Measurements from ENCODE around the gene FHIT.

DNA sequence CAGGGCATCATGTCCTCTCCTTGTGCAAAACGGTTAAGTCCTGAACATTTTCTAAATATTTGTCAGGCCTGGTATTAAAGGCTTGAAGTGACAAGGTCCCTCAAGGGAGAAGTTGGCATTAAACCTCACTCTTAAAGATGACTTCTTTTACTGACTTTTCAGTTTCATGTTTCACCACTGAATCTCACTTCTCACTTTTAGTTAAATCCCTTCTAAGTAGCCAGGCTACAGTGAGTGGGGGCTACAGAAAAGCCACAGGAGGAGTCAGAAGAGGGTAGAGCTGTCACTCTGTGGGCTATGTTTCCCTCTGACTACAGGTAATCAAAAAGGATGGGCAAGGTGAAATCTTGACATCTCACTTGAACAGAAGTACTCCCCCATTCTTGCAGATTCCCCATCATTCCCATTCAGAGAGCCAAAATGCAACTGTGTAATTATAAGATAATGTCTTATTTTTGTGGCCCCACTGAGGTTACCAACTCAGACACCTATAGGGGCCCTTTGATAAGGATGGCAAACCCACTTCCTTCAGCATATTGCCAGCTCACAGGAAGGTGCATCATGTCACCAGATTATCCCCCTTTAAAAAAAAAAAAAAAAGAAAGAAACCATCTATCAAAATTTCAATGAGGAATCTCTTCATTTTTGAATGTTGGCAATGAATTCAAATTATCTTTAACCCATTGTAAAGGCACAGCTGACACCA, 1411.3 kb downstream of the FHIT start:
- TF ChIP-seq, protein P1, sequence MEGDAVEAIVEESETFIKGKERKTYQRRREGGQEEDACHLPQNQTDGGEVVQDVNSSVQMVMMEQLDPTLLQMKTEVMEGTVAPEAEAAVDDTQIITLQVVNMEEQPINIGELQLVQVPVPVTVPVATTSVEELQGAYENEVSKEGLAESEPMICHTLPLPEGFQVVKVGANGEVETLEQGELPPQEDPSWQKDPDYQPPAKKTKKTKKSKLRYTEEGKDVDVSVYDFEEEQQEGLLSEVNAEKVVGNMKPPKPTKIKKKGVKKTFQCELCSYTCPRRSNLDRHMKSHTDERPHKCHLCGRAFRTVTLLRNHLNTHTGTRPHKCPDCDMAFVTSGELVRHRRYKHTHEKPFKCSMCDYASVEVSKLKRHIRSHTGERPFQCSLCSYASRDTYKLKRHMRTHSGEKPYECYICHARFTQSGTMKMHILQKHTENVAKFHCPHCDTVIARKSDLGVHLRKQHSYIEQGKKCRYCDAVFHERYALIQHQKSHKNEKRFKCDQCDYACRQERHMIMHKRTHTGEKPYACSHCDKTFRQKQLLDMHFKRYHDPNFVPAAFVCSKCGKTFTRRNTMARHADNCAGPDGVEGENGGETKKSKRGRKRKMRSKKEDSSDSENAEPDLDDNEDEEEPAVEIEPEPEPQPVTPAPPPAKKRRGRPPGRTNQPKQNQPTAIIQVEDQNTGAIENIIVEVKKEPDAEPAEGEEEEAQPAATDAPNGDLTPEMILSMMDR (IDR thresholded peaks at IDR 0.05) = no peak
- TF ChIP-seq POLR2A (IDR thresholded peaks at IDR 0.05) = no peak

Data from suprapubic skin (tissue), 3 donors.